ENCODE data around the gene HABP4. TPM values are rescaled to one million over a fixed set of nuclear protein-coding genes. Genes with fewer than 3 reads are reported as not detected.
A peak's percentile ranks its signal among the peaks of the same experiment; 100 is the strongest.

HABP4 gene
- total RNA-seq, 1 experiment from 2014 or later, result 12.7 TPM

- no peak for DNase-seq (ENCODE audit: low read depth, low spot score)
- in situ Hi-C loops (cut with HindIII; ENCODE audit: low pct_unique_long_range_greater_than_20kb, low sequenced_read_pairs), result no loop called here
Observed at GRCh38 chr9:96425500-96426169, 24.3 kb upstream of the HABP4 start.

GRCh38 chr9:96429732-96430131 is 20.2 kb upstream of the HABP4 start:
- no peak for DNase-seq (ENCODE audit: low read depth, low spot score)
- in situ Hi-C loops (cut with HindIII; ENCODE audit: low pct_unique_long_range_greater_than_20kb, low sequenced_read_pairs), result no loop called here

- in situ Hi-C loops (cut with HindIII; ENCODE audit: low pct_unique_long_range_greater_than_20kb, low sequenced_read_pairs), result no loop called here
- DNase-seq (ENCODE audit: low read depth, low spot score), result no peak
Observed at GRCh38 chr9:96430377-96430776, 19.6 kb upstream of the HABP4 start.

GRCh38 chr9:96435345-96435744 is 14.6 kb upstream of the HABP4 start:
- in situ Hi-C loops (cut with HindIII; ENCODE audit: low pct_unique_long_range_greater_than_20kb, low sequenced_read_pairs), result no loop called here
- DNase-seq (ENCODE audit: low read depth, low spot score), result no peak

- in situ Hi-C loops (cut with HindIII; ENCODE audit: low pct_unique_long_range_greater_than_20kb, low sequenced_read_pairs), result no loop called here
- DNase-seq (ENCODE audit: low read depth, low spot score), result no peak
Observed at GRCh38 chr9:96436063-96436455, 13.9 kb upstream of the HABP4 start.

- no peak for DNase-seq (ENCODE audit: low read depth, low spot score)
Observed at GRCh38 chr9:96436456-96437126, 13.4 kb upstream of the HABP4 start.

GRCh38 chr9:96437454-96437853 is 12.5 kb upstream of the HABP4 start:
- no peak for DNase-seq (ENCODE audit: low read depth, low spot score)
- in situ Hi-C loops (cut with HindIII; ENCODE audit: low pct_unique_long_range_greater_than_20kb, low sequenced_read_pairs), result no loop called here

More at GRCh38 chr9:96436456-96437126, 13.4 kb upstream of the HABP4 start:
- in situ Hi-C loops (cut with HindIII; ENCODE audit: low pct_unique_long_range_greater_than_20kb, low sequenced_read_pairs), result no loop called here

GRCh38 chr9:96440671-96441199 is 9.2 kb upstream of the HABP4 start:
- no peak for DNase-seq (ENCODE audit: low read depth, low spot score)
- in situ Hi-C loops (cut with HindIII; ENCODE audit: low pct_unique_long_range_greater_than_20kb, low sequenced_read_pairs), result no loop called here

- in situ Hi-C loops (cut with HindIII; ENCODE audit: low pct_unique_long_range_greater_than_20kb, low sequenced_read_pairs), result no loop called here
- DNase-seq (ENCODE audit: low read depth, low spot score), result peak; percentile 74
Observed at GRCh38 chr9:96441798-96442445, 8.0 kb upstream of the HABP4 start.

- in situ Hi-C loops (cut with HindIII; ENCODE audit: low pct_unique_long_range_greater_than_20kb, low sequenced_read_pairs), result no loop called here
- DNase-seq (ENCODE audit: low read depth, low spot score), result no peak
Observed at GRCh38 chr9:96442491-96442890, 7.5 kb upstream of the HABP4 start.

- in situ Hi-C loops (cut with HindIII; ENCODE audit: low pct_unique_long_range_greater_than_20kb, low sequenced_read_pairs), result no loop called here
- DNase-seq (ENCODE audit: low read depth, low spot score), result no peak
Observed at GRCh38 chr9:96447406-96447805, 2.6 kb upstream of the HABP4 start.

- in situ Hi-C loops (cut with HindIII; ENCODE audit: low pct_unique_long_range_greater_than_20kb, low sequenced_read_pairs), result no loop called here
Observed at GRCh38 chr9:96448546-96449170, 1.3 kb upstream of the HABP4 start.

GRCh38 chr9:96449523-96449844 is 485 bp upstream of the HABP4 start:
- no peak for DNase-seq (ENCODE audit: low read depth, low spot score)
- in situ Hi-C loops (cut with HindIII; ENCODE audit: low pct_unique_long_range_greater_than_20kb, low sequenced_read_pairs), result no loop called here

More at GRCh38 chr9:96448546-96449170, 1.3 kb upstream of the HABP4 start:
- DNase-seq (ENCODE audit: low read depth, low spot score), result no peak

GRCh38 chr9:96450613-96451528 is 902 bp downstream of the HABP4 start:
- no peak for DNase-seq (ENCODE audit: low read depth, low spot score)
- in situ Hi-C loops (cut with HindIII; ENCODE audit: low pct_unique_long_range_greater_than_20kb, low sequenced_read_pairs), result no loop called here

GRCh38 chr9:96453625-96454024 is 3.7 kb downstream of the HABP4 start:
- peak; percentile 60 for DNase-seq (ENCODE audit: low read depth, low spot score)
- in situ Hi-C loops (cut with HindIII; ENCODE audit: low pct_unique_long_range_greater_than_20kb, low sequenced_read_pairs), result no loop called here

GRCh38 chr9:96457266-96457665 is 7.3 kb downstream of the HABP4 start:
- no peak for DNase-seq (ENCODE audit: low read depth, low spot score)
- in situ Hi-C loops (cut with HindIII; ENCODE audit: low pct_unique_long_range_greater_than_20kb, low sequenced_read_pairs), result no loop called here

GRCh38 chr9:96458226-96458625 is 8.3 kb downstream of the HABP4 start:
- in situ Hi-C loops (cut with HindIII; ENCODE audit: low pct_unique_long_range_greater_than_20kb, low sequenced_read_pairs), result no loop called here
- no peak for DNase-seq (ENCODE audit: low read depth, low spot score)
